Measurements from ENCODE around the gene NES.

GRCh38 chr1:156647351-156647750 is 29.9 kb downstream of the NES start:
- no peak for TF ChIP-seq CTCF (IDR thresholded peaks at IDR 0.05)
- no peak for TF ChIP-seq POLR2A (IDR thresholded peaks at IDR 0.05)
